Measurements from ENCODE around the gene FHIP2A. TPM values are rescaled to one million over a fixed set of nuclear protein-coding genes. Genes with fewer than 3 reads are reported as not detected.

The FHIP2A gene
- total and polyA plus RNA-seq, 4 experiments from 2014 or later: 8.8 to 32.1 (median 19.6) TPM

- peaks cover 18% of the 10 kb centered on the region for H3K36me3 ChIP-seq (ENCODE audit: insufficient read depth, low read length)
- no peak for DNase-seq
- H3K9me3 ChIP-seq (ENCODE audit: control insufficient read depth in 1 of 2, low read length in 2 of 2): no peaks in the 10 kb centered on the region
- Mint-ChIP-seq H3K4me1 (no peaks in the 10 kb centered on the region), H3K27ac (no peak overlapping the region), H3K27me3 (no peaks in the 10 kb centered on the region), H3K4me3 (no peak overlapping the region), H3K9me3 (no peaks in the 10 kb centered on the region), H3K36me3 (peaks cover 26 to 33% of the 10 kb centered on the region in 2 donors)
- intact Hi-C loops (cut with micrococcal nuclease): no loop called here
- H3K4me3 ChIP-seq (ENCODE audit: low read length in 2 of 2): no peak overlapping the region
- ChIA-PET POLR2A (ENCODE audit: partially characterized antibody) (interaction anchor here (0.6 to 1.0 kb wide), 2 partner anchors 12 to 528 kb away, joined by 3 to 4 read pairs; no protein-coding TSS in a partner anchor), CTCF (ENCODE audit: partially characterized antibody) (interaction anchor here (3.4 kb wide), 1 partner anchor 11 kb away, joined by 29 read pairs; no protein-coding TSS in a partner anchor)
- H3K27me3 ChIP-seq (ENCODE audit: insufficient read depth, low read length): no peaks in the 10 kb centered on the region
- no peaks in the 10 kb centered on the region for H3K4me1 ChIP-seq (ENCODE audit: insufficient read depth, low read length)
- no peak overlapping the region for H3K27ac ChIP-seq (ENCODE audit: low read depth, low read length)
These were observed 45.8 kb downstream of the FHIP2A start for GRCh38 chr10:114867365-114867764.

GRCh38 chr10:114868870-114869519, 47.4 kb downstream of the FHIP2A start:
- POLR2A ChIA-PET (ENCODE audit: partially characterized antibody): no interaction called here
- intact Hi-C loops (cut with micrococcal nuclease): no loop called here

DNA sequence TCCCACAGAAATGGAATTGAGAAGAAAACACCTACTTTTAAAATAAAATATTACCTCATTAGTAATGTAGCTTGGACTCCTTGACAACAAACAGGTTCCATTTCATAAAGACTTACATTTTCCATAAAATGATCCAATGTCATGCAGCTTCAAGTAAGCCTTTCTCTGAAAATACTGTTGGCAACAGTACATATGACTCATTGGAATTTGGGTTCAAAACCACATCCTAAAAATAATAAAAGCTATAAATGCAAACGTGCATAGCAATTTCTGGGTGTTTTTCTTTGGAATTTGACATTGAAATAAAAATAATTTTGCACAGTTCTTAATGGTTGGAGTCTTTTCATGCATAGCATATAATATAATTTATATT, 47.9 kb downstream of the FHIP2A start:
- H3K27ac Mint-ChIP-seq: no peak overlapping the region
- H3K4me1 ChIP-seq (ENCODE audit: insufficient read depth, low read length): no peaks in the 10 kb centered on the region
- intact Hi-C loops (cut with micrococcal nuclease): no loop called here
- H3K27me3 ChIP-seq (ENCODE audit: insufficient read depth, low read length): no peaks in the 10 kb centered on the region
- no peaks in the 10 kb centered on the region for H3K9me3 Mint-ChIP-seq
- peaks cover 7 to 16% of the 10 kb centered on the region in 2 donors for H3K36me3 Mint-ChIP-seq
- H3K4me3 ChIP-seq (ENCODE audit: low read length in 2 of 2): no peak overlapping the region
- H3K27ac ChIP-seq (ENCODE audit: low read depth, low read length): no peak overlapping the region
- no peaks in the 10 kb centered on the region for H3K9me3 ChIP-seq (ENCODE audit: control insufficient read depth in 1 of 2, low read length in 2 of 2)
- no peaks in the 10 kb centered on the region for H3K36me3 ChIP-seq (ENCODE audit: insufficient read depth, low read length)
- no peaks in the 10 kb centered on the region for H3K4me1 Mint-ChIP-seq
- no peak for DNase-seq
- ChIA-PET POLR2A (ENCODE audit: partially characterized antibody) (no interaction called here), CTCF (ENCODE audit: partially characterized antibody) (interaction anchor here (3.4 kb wide), 1 partner anchor 9 kb away, joined by 29 read pairs; no protein-coding TSS in a partner anchor)
- H3K4me3 Mint-ChIP-seq: no peak overlapping the region
- peaks cover 0 to 11% of the 10 kb centered on the region in 2 donors for H3K27me3 Mint-ChIP-seq

More at GRCh38 chr10:114868870-114869519, 47.4 kb downstream of the FHIP2A start:
- Histone ChIP-seq H3K36me3 (ENCODE audit: insufficient read depth, low read length) (peaks cover 4% of the 10 kb centered on the region), H3K4me1 (ENCODE audit: insufficient read depth, low read length) (no peaks in the 10 kb centered on the region), H3K4me3 (ENCODE audit: low read length in 2 of 2) (no peak overlapping the region), H3K9me3 (ENCODE audit: control insufficient read depth in 1 of 2, low read length in 2 of 2) (no peaks in the 10 kb centered on the region), H3K27me3 (ENCODE audit: insufficient read depth, low read length) (no peaks in the 10 kb centered on the region), H3K27ac (ENCODE audit: low read depth, low read length) (no peak overlapping the region)
- Mint-ChIP-seq H3K4me3 (no peak overlapping the region), H3K36me3 (peaks cover 12 to 21% of the 10 kb centered on the region in 2 donors), H3K9me3 (no peaks in the 10 kb centered on the region), H3K27me3 (peaks cover 0 to 10% of the 10 kb centered on the region in 2 donors), H3K4me1 (no peaks in the 10 kb centered on the region), H3K27ac (no peak overlapping the region)
- CTCF ChIA-PET (ENCODE audit: partially characterized antibody): interaction anchor here (3.4 kb wide), 1 partner anchor 10 kb away, joined by 29 read pairs; no protein-coding TSS in a partner anchor
- no peak for DNase-seq

GRCh38 chr10:114870486-114870885, 48.9 kb downstream of the FHIP2A start:
- Histone ChIP-seq H3K4me3 (ENCODE audit: low read length in 2 of 2) (no peak overlapping the region), H3K27ac (ENCODE audit: low read depth, low read length) (no peak overlapping the region), H3K36me3 (ENCODE audit: insufficient read depth, low read length) (no peaks in the 10 kb centered on the region), H3K9me3 (ENCODE audit: control insufficient read depth in 1 of 2, low read length in 2 of 2) (no peaks in the 10 kb centered on the region), H3K27me3 (ENCODE audit: insufficient read depth, low read length) (no peaks in the 10 kb centered on the region), H3K4me1 (ENCODE audit: insufficient read depth, low read length) (no peaks in the 10 kb centered on the region)
- no peak overlapping the region for H3K4me3 Mint-ChIP-seq
- ChIA-PET POLR2A (ENCODE audit: partially characterized antibody) (no interaction called here), CTCF (ENCODE audit: partially characterized antibody) (no interaction called here)
- H3K27me3 Mint-ChIP-seq: peaks cover 6 to 16% of the 10 kb centered on the region in 2 donors
- no peak for DNase-seq
- peaks cover 0 to 4% (median 0%) of the 10 kb centered on the region in 4 donors for H3K4me1 Mint-ChIP-seq
- peaks cover 5 to 9% of the 10 kb centered on the region in 2 donors for H3K36me3 Mint-ChIP-seq
- no peaks in the 10 kb centered on the region for H3K9me3 Mint-ChIP-seq
- no peak overlapping the region for H3K27ac Mint-ChIP-seq
- intact Hi-C loops (cut with micrococcal nuclease): loop anchor here (10.0 kb wide), 1 partner anchor 1514 kb away; no protein-coding TSS in a partner anchor

GRCh38 chr10:114871379-114871778, 49.8 kb downstream of the FHIP2A start:
- peaks cover 0 to 4% (median 0%) of the 10 kb centered on the region in 4 donors for H3K4me1 Mint-ChIP-seq
- H3K27ac Mint-ChIP-seq: no peak overlapping the region
- H3K4me3 Mint-ChIP-seq: no peak overlapping the region
- H3K27me3 Mint-ChIP-seq: peaks cover 12 to 21% of the 10 kb centered on the region in 2 donors
- H3K36me3 Mint-ChIP-seq: peaks cover 1% of the 10 kb centered on the region in 2 donors
- no peak for DNase-seq
- Histone ChIP-seq H3K9me3 (ENCODE audit: control insufficient read depth in 1 of 2, low read length in 2 of 2) (no peaks in the 10 kb centered on the region), H3K27ac (ENCODE audit: low read depth, low read length) (no peak overlapping the region), H3K4me1 (ENCODE audit: insufficient read depth, low read length) (no peaks in the 10 kb centered on the region), H3K36me3 (ENCODE audit: insufficient read depth, low read length) (no peaks in the 10 kb centered on the region), H3K27me3 (ENCODE audit: insufficient read depth, low read length) (no peaks in the 10 kb centered on the region), H3K4me3 (ENCODE audit: low read length in 2 of 2) (no peak overlapping the region)
- H3K9me3 Mint-ChIP-seq: peaks cover 0 to 1% (median 0%) of the 10 kb centered on the region in 8 donors
- intact Hi-C loops (cut with micrococcal nuclease): loop anchor here (10.0 kb wide), 1 partner anchor 1513 kb away; no protein-coding TSS in a partner anchor
- ChIA-PET CTCF (ENCODE audit: partially characterized antibody) (interaction anchor here (1.2 kb wide), 1 partner anchor 567 kb away, joined by 3 read pairs; no protein-coding TSS in a partner anchor), POLR2A (ENCODE audit: partially characterized antibody) (no interaction called here)

Other genes with a start within 250 kb of the FHIP2A start
- 100 to 1,000 TPM; 197 to 202 TPM for gene ABLIM1, start 163.5 kb upstream of the FHIP2A start, total RNA-seq
- gene ABLIM1, start 163.5 kb upstream of the FHIP2A start, polyA plus RNA-seq: 100 to 1,000 TPM; 129 to 180 TPM
- gene TRUB1, start 116.4 kb downstream of the FHIP2A start, total RNA-seq: 10 to 100 TPM; 11.3 to 14.5 TPM
- gene TRUB1, start 116.4 kb downstream of the FHIP2A start, polyA plus RNA-seq: 10 to 100 TPM in 1 of 2 donors, 1 to 10 TPM in 1; 9.8 to 10.7 TPM

Measured in CD4-positive, alpha-beta memory T cell (primary cell).